NCI-H2227 (cell line): ENCODE data around the gene FASTKD3.
"Not testable (repeated sequence)": the region's sequence is repeated elsewhere in the genome, so short reads cannot be mapped to it uniquely, and the experiment has no call there.

Experiments
- DNase-seq: peaks from one replicate; lab custom pipeline; 2025; ENCODE audit not compliant: unreplicated experiment; lab: John Stamatoyannopoulos, UW

FASTKD3 gene

GRCh38 chr5:7868773-7869473 is at the start of gene FASTKD3, which contains the start of gene MTRR:
FASTKD3 (minus strand) TSS chr5:7869031; CDS start chr5:7868083, 948 bp downstream.
MTRR (plus strand) TSS chr5:7869148; CDS start chr5:7870795, 1,647 bp downstream.
- DNase-seq, result peak; percentile 95

GRCh38 chr5:7917130-7918123 is 48.6 kb upstream of the FASTKD3 start:
- no peak for DNase-seq

GRCh38 chr5:7916171-7916804 is 47.5 kb upstream of the FASTKD3 start:
- DNase-seq, result no peak

GRCh38 chr5:7911429-7911771 is 42.6 kb upstream of the FASTKD3 start:
- not testable (repeated sequence) for DNase-seq

GRCh38 chr5:7910738-7911428 is 42.1 kb upstream of the FASTKD3 start:
- DNase-seq, result no peak

- DNase-seq, result no peak
Measured at GRCh38 chr5:7908317-7908716, 39.5 kb upstream of the FASTKD3 start.

- no peak for DNase-seq
Measured at GRCh38 chr5:7907612-7908011, 38.8 kb upstream of the FASTKD3 start.

GRCh38 chr5:7904170-7904569 is 35.3 kb upstream of the FASTKD3 start:
- DNase-seq, result no peak

GRCh38 chr5:7902666-7903625 is 34.1 kb upstream of the FASTKD3 start:
- DNase-seq, result no peak

GRCh38 chr5:7902201-7902600 is 33.4 kb upstream of the FASTKD3 start:
- DNase-seq, result no peak

GRCh38 chr5:7897014-7897600 is 28.3 kb upstream of the FASTKD3 start:
- DNase-seq, result peak; percentile 16

GRCh38 chr5:7894860-7895259 is 26.0 kb upstream of the FASTKD3 start:
- no peak for DNase-seq

GRCh38 chr5:7894439-7894838 is 25.6 kb upstream of the FASTKD3 start:
- DNase-seq, result no peak

GRCh38 chr5:7888901-7889300 is 20.1 kb upstream of the FASTKD3 start:
- DNase-seq, result no peak

GRCh38 chr5:7886849-7887475 is 18.1 kb upstream of the FASTKD3 start:
- peak; percentile 40 for DNase-seq

GRCh38 chr5:7884491-7885267 is 15.8 kb upstream of the FASTKD3 start:
- DNase-seq, result no peak

- no peak for DNase-seq
Measured at GRCh38 chr5:7882926-7883325, 14.1 kb upstream of the FASTKD3 start.

- no peak for DNase-seq
Measured at GRCh38 chr5:7881816-7882215, 13.0 kb upstream of the FASTKD3 start.
